Esophagus squamous epithelium (tissue), 4 donors: ENCODE measurements around the gene ARHGAP26.

Experiments
- CTCF ChIP-seq, 6 experiments: fragments of 450-650 bp in 4 of 6; fragments of 200-600 bp in 2 of 6; sonication (generic) in 2 of 6; IDR thresholded peaks; one replicate each; pipeline ENCODE4 v1.5.1; 2016 to 2019; ENCODE audit warnings: antibody characterized with exemption in 6 of 6, mild to moderate bottlenecking in 4 of 6, moderate library complexity in 4 of 6
- POLR2A ChIP-seq, 4 donors: fragments of 450-650 bp; IDR thresholded peaks; one replicate each; pipeline ENCODE4 v1.6.1; 2017; ENCODE audit warnings: antibody characterized with exemption in 4 of 4, mild to moderate bottlenecking in 4 of 4, moderate library complexity in 3 of 4

- TF ChIP-seq POLR2A (IDR thresholded peaks at IDR 0.05) (no peak), CTCF (IDR thresholded peaks at IDR 0.05) (no peak)
Measured at GRCh38 chr5:143063175-143063970, 293.2 kb downstream of the ARHGAP26 start.
